ENCODE data around the gene ZNF689.
"Not testable (repeated sequence)": the region's sequence is repeated elsewhere in the genome, so short reads cannot be mapped to it uniquely, and the experiment has no call there.

The ZNF689 gene

GRCh38 chr16:30603945-30604315 is 6.3 kb downstream of the ZNF689 start:
- Histone ChIP-seq H3K27me3 (ENCODE audit: control insufficient read depth, insufficient read depth, low read length) (no peaks in the 10 kb centered on the region), H3K36me3 (ENCODE audit: control insufficient read depth, insufficient read depth, low read length) (peaks cover 13% of the 10 kb centered on the region), H3K4me3 (ENCODE audit: low read length) (no peak overlapping the region), H3K4me1 (ENCODE audit: control insufficient read depth, insufficient read depth, low read length) (no peaks in the 10 kb centered on the region), H3K27ac (ENCODE audit: low read depth, low read length) (no peak overlapping the region), H3K9ac (ENCODE audit: low read length) (no peak overlapping the region)

DNA sequence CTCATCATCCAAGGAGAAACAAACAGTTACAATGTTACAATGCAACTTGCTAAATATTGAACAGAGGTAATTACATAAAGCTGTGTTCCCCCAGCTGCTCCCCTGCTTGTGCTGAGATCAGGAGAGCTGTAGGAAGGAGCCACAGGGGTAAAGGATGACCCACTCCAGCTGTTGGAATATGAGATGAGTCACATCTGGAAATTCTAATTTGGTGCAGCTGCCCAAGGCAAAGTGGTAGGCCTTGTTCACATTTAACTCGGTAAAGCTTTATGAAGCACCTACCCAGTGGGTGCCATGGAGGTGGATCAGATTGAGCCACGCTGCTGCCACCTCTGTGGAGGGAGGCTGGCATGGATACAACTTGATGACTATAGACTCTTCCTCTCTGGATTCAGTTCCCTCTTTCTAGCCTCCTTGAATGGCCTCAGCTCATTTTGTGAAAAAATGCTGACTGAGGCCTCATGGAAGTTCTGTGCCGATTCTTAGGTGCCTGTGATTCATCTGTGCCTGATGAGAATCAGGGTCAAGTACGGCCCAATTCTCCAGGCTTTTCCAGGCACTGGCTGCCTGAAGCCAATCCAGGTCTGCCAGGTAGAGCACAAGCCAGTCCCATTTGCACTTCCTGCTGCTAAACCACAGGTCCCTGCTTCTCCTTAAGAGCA is 7.4 kb downstream of the ZNF689 start:
- Histone ChIP-seq H3K4me1 (ENCODE audit: control insufficient read depth, insufficient read depth, low read length) (no peaks in the 10 kb centered on the region), H3K27ac (ENCODE audit: low read depth, low read length) (no peak overlapping the region), H3K9ac (ENCODE audit: low read length) (no peak overlapping the region), H3K27me3 (ENCODE audit: control insufficient read depth, insufficient read depth, low read length) (no peaks in the 10 kb centered on the region), H3K36me3 (ENCODE audit: control insufficient read depth, insufficient read depth, low read length) (peaks cover 13% of the 10 kb centered on the region), H3K4me3 (ENCODE audit: low read length) (no peak overlapping the region)

DNA sequence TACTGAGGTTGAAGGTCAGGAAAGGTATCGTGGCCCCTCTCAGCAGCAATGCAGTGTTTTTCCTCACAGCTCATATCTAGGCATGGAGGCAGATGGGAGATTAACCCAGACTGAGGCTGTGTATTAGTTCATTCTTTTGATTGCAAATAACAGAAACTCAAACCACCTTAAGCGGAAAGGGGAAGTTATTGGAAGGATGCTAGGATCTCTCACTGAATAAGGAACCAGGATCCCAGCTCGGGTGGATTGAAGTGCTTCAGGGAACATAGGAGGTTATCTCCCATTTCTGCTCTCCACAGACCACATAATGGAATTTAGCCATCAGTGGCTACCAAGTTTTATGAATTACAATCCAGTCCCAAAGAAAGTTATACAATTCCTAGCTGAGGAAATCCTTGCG is 8.2 kb downstream of the ZNF689 start:
- Histone ChIP-seq H3K9ac (ENCODE audit: low read length) (no peak overlapping the region), H3K27me3 (ENCODE audit: control insufficient read depth, insufficient read depth, low read length) (no peaks in the 10 kb centered on the region), H3K27ac (ENCODE audit: low read depth, low read length) (peak overlapping the region; percentile 19), H3K4me1 (ENCODE audit: control insufficient read depth, insufficient read depth, low read length) (no peaks in the 10 kb centered on the region), H3K36me3 (ENCODE audit: control insufficient read depth, insufficient read depth, low read length) (peaks cover 13% of the 10 kb centered on the region), H3K4me3 (ENCODE audit: low read length) (no peak overlapping the region)

DNA sequence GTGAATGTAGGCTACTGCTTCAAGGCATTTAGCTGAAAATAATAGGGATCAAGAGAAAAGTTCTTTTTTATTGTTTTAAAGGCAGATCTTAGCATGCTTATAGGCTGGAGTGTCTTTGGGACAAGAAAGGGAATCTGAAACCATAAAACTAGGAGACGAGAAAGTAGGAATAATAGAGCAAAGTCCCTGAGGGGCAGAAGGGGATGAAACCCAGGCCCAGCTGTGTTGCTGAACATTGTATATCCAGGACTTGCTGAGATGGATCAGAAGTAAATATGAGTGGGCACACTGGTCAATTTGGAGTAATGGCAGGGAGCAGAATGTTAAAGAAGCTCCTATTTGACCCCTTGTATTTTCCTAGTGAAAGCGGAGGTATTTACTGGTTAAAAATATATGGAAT is 9.3 kb downstream of the ZNF689 start:
- no peaks in the 10 kb centered on the region for H3K27me3 ChIP-seq (ENCODE audit: control insufficient read depth, insufficient read depth, low read length)
- no peak overlapping the region for H3K27ac ChIP-seq (ENCODE audit: low read depth, low read length)
- H3K4me3 ChIP-seq (ENCODE audit: low read length): no peak overlapping the region
- H3K4me1 ChIP-seq (ENCODE audit: control insufficient read depth, insufficient read depth, low read length): no peaks in the 10 kb centered on the region
- H3K9ac ChIP-seq (ENCODE audit: low read length): no peak overlapping the region
- peaks cover 13% of the 10 kb centered on the region for H3K36me3 ChIP-seq (ENCODE audit: control insufficient read depth, insufficient read depth, low read length)

GRCh38 chr16:30600215-30600614 is 10.0 kb downstream of the ZNF689 start:
- Histone ChIP-seq H3K9ac (ENCODE audit: low read length) (no peak overlapping the region), H3K27ac (ENCODE audit: low read depth, low read length) (no peak overlapping the region), H3K27me3 (ENCODE audit: control insufficient read depth, insufficient read depth, low read length) (no peaks in the 10 kb centered on the region), H3K4me3 (ENCODE audit: low read length) (no peak overlapping the region), H3K4me1 (ENCODE audit: control insufficient read depth, insufficient read depth, low read length) (no peaks in the 10 kb centered on the region), H3K36me3 (ENCODE audit: control insufficient read depth, insufficient read depth, low read length) (peaks cover 12% of the 10 kb centered on the region)

- H3K27ac ChIP-seq (ENCODE audit: low read depth, low read length): no peak overlapping the region
- H3K36me3 ChIP-seq (ENCODE audit: control insufficient read depth, insufficient read depth, low read length): no peaks in the 10 kb centered on the region
- H3K27me3 ChIP-seq (ENCODE audit: control insufficient read depth, insufficient read depth, low read length): no peaks in the 10 kb centered on the region
- H3K4me1 ChIP-seq (ENCODE audit: control insufficient read depth, insufficient read depth, low read length): no peaks in the 10 kb centered on the region
- no peak overlapping the region for H3K9ac ChIP-seq (ENCODE audit: low read length)
- no peak overlapping the region for H3K4me3 ChIP-seq (ENCODE audit: low read length)
Measured at GRCh38 chr16:30592871-30593270, 17.3 kb downstream of the ZNF689 start.

DNA sequence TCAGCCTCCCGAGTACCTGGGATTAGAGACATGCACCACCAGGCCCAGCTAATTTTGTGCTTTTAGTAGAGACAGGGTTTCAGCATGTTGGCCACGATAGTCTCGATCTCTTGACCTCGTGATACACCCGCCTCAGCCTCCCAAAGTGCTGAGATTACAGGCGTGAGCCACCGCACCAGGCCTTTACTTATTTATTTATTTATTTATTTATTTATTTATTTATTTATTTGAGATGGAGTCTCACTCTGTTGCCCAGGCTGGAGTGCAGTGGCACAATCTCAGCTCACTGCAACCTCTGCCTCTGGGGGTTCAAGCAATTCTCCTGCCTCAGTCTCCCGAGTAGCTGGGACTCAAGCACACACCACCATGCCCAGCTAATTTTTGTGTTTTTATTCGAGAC is 19.3 kb downstream of the ZNF689 start:
- not testable (repeated sequence) for H3K36me3 ChIP-seq (ENCODE audit: control insufficient read depth, insufficient read depth, low read length); H3K4me3 ChIP-seq (ENCODE audit: low read length); H3K27me3 ChIP-seq (ENCODE audit: control insufficient read depth, insufficient read depth, low read length); H3K27ac ChIP-seq (ENCODE audit: low read depth, low read length); H3K4me1 ChIP-seq (ENCODE audit: control insufficient read depth, insufficient read depth, low read length); H3K9ac ChIP-seq (ENCODE audit: low read length)

DNA sequence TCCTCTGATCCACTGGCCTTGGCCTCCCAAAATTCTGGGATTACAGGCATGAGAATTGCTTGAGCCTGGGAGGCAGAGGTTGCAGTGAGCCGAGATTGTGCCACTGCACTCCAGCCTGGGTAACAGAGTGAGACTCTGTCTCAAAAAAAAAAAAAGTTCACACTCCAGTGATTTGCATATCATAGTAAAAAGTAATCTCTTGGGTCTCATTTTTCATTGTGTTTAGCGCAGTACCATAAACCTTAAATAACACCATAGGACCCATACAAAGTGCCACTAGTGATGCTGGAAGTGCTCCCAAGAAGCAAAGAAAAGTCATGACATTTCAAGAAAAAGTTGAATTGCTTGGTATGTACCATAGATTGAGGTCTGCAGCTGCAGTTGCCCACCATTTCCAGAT is 20.6 kb downstream of the ZNF689 start:
- not testable (repeated sequence) for H3K36me3 ChIP-seq (ENCODE audit: control insufficient read depth, insufficient read depth, low read length); H3K4me1 ChIP-seq (ENCODE audit: control insufficient read depth, insufficient read depth, low read length); H3K4me3 ChIP-seq (ENCODE audit: low read length); H3K9ac ChIP-seq (ENCODE audit: low read length); H3K27ac ChIP-seq (ENCODE audit: low read depth, low read length); H3K27me3 ChIP-seq (ENCODE audit: control insufficient read depth, insufficient read depth, low read length)

- no peaks in the 10 kb centered on the region for H3K27me3 ChIP-seq (ENCODE audit: control insufficient read depth, insufficient read depth, low read length)
- H3K4me1 ChIP-seq (ENCODE audit: control insufficient read depth, insufficient read depth, low read length): peaks cover 4% of the 10 kb centered on the region
- no peak overlapping the region for H3K4me3 ChIP-seq (ENCODE audit: low read length)
- no peak overlapping the region for H3K9ac ChIP-seq (ENCODE audit: low read length)
- no peaks in the 10 kb centered on the region for H3K36me3 ChIP-seq (ENCODE audit: control insufficient read depth, insufficient read depth, low read length)
- H3K27ac ChIP-seq (ENCODE audit: low read depth, low read length): no peak overlapping the region
Measured at GRCh38 chr16:30588651-30589050, 21.5 kb downstream of the ZNF689 start.

- peaks cover 4% of the 10 kb centered on the region for H3K36me3 ChIP-seq (ENCODE audit: control insufficient read depth, insufficient read depth, low read length)
- H3K4me3 ChIP-seq (ENCODE audit: low read length): peak within 1 kb of the TSS; percentile 94
- H3K27me3 ChIP-seq (ENCODE audit: control insufficient read depth, insufficient read depth, low read length): no peaks in the 10 kb centered on the region
- H3K9ac ChIP-seq (ENCODE audit: low read length): peak within 1 kb of the TSS; percentile 84
- peak within 1 kb of the TSS; percentile 84 for H3K27ac ChIP-seq (ENCODE audit: low read depth, low read length)
- H3K4me1 ChIP-seq (ENCODE audit: control insufficient read depth, insufficient read depth, low read length): peaks cover 4% of the 10 kb centered on the region
Measured at GRCh38 chr16:30585400-30586191, 24.6 kb downstream of the ZNF689 start, which contains the start of gene ZNF785. TSS of gene ZNF785 (minus strand) at chr16:30585697. CDS start at chr16:30585611, 86 bp downstream.

DNA sequence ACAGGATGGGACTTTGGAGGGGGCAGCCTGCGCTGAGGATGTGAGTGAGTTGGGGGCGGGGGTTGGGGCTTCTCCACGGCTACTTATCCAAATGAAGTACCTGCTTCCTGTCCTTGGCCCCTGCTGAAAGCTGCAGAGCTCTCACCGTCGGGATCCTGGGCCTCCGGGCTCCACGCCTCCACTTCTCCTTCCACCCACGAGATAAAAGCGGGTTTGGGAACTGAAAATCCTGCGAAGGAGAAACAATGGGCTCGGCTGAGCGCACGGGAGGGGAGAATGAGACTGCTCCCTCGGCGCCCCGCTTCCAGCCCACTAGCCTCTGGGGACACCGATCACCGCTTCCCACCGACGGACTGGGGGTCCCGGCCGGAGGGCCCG is 25.2 kb downstream of the ZNF689 start:
- H3K4me1 ChIP-seq (ENCODE audit: control insufficient read depth, insufficient read depth, low read length): peaks cover 4% of the 10 kb centered on the region
- H3K27me3 ChIP-seq (ENCODE audit: control insufficient read depth, insufficient read depth, low read length): no peaks in the 10 kb centered on the region
- H3K9ac ChIP-seq (ENCODE audit: low read length): peak overlapping the region; percentile 46
- H3K4me3 ChIP-seq (ENCODE audit: low read length): peak overlapping the region; percentile 94
- H3K36me3 ChIP-seq (ENCODE audit: control insufficient read depth, insufficient read depth, low read length): peaks cover 4% of the 10 kb centered on the region
- peak overlapping the region; percentile 84 for H3K27ac ChIP-seq (ENCODE audit: low read depth, low read length)

DNA sequence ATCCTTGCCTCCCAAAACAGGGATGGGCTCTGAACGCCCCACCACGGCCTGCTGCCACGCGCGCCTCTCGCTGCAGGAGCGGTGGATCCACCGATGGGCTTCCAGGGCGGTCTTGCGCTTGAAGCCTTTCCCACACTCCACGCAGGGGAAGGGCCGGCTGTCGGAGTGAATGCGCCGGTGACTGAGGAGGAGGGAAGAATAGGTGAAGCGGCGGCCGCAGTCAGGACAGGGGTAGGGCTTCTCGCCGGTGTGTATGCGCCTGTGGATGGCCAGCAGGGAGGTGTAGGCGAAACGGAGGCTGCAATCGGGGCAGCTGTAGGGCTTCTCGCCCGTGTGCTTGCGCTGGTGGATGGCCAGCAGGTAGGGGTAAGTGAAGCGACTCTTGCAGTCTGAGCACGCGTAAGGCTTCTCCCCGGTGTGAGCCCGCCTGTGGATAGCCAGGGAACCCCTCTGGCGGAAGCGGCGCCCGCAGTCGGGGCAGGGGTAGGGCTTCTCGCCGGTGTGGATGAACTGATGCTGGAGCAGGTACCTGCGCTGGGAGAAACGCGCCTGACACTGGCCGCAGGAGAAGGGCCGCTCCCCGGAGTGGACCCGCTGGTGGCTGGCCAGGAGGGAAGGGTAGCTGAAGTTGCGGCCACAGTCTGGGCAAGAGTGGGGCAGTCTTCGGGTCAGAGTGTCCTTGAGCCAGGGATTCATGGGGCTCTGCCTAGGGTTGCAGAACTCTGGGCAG is 27.4 kb downstream of the ZNF689 start:
- Histone ChIP-seq H3K36me3 (ENCODE audit: control insufficient read depth, insufficient read depth, low read length) (peaks cover 5% of the 10 kb centered on the region), H3K27me3 (ENCODE audit: control insufficient read depth, insufficient read depth, low read length) (no peaks in the 10 kb centered on the region), H3K9ac (ENCODE audit: low read length) (no peak overlapping the region), H3K4me1 (ENCODE audit: control insufficient read depth, insufficient read depth, low read length) (peaks cover 4% of the 10 kb centered on the region), H3K27ac (ENCODE audit: low read depth, low read length) (no peak overlapping the region), H3K4me3 (ENCODE audit: low read length) (no peak overlapping the region)
